Stimulated activated CD4-positive, alpha-beta T cell treated with anti-CD3 and anti-CD28 coated beads, Interleukin-15, amount 100 ng/mL, for 1 hour (primary cell): ENCODE data around the gene ICAM1.
"Not testable (repeated sequence)": the region's sequence is repeated elsewhere in the genome, so short reads cannot be mapped to it uniquely, and the experiment has no call there.

ENCODE experiments used
- DNase-seq, 2 donors: peaks; one replicate each; pipeline ENCODE4 v3.0.0-alpha.2; 2020; ENCODE audit warnings: low read depth in 1 of 2, low spot score in 1 of 2

Gene ICAM1

GRCh38 chr19:10277795-10278589 is 7.1 kb downstream of the ICAM1 start:
- no peak for DNase-seq

DNA sequence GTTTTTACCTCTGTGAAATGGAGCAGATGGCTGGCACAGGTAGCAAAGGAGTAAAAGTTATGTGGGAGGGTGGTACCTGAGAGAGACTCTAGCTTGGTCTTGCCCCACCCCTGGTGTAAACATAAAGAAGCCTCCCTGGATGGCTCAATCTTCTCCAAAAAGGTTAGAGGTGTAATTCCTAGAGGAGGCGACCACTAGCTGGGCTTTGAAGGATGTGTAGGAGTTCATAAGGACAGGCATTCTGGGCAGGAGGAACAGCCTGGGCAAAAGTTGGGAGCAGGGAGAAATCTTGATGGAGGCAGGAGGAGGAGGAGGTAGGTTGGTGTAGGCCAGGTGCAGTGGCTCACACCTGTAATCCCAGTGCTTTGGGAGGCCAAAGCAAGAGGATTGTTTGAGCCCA is 8.0 kb downstream of the ICAM1 start:
- no peak for DNase-seq

- no peak for DNase-seq
Measured at GRCh38 chr19:10279737-10280442, 9.0 kb downstream of the ICAM1 start.

DNA sequence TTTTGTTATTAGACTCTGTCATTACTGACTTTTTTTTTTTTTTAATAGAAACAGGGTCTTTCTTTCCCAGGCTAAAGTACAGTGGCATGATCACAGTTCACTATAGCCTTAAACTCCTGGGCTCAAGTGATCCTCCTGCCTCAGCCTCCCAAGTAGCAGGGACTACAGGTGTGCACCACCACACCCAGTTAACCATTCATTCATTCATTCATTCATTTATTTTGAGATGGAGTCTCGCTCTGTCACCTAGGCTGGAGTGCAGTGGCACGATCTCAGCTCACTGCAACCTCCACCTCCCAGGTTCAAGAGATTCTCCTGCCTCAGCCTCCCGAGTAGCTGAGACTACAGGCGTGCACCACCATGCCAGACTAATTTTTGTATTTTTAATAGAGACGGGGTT is 11.1 kb downstream of the ICAM1 start:
- DNase-seq, result not testable (repeated sequence)

DNA sequence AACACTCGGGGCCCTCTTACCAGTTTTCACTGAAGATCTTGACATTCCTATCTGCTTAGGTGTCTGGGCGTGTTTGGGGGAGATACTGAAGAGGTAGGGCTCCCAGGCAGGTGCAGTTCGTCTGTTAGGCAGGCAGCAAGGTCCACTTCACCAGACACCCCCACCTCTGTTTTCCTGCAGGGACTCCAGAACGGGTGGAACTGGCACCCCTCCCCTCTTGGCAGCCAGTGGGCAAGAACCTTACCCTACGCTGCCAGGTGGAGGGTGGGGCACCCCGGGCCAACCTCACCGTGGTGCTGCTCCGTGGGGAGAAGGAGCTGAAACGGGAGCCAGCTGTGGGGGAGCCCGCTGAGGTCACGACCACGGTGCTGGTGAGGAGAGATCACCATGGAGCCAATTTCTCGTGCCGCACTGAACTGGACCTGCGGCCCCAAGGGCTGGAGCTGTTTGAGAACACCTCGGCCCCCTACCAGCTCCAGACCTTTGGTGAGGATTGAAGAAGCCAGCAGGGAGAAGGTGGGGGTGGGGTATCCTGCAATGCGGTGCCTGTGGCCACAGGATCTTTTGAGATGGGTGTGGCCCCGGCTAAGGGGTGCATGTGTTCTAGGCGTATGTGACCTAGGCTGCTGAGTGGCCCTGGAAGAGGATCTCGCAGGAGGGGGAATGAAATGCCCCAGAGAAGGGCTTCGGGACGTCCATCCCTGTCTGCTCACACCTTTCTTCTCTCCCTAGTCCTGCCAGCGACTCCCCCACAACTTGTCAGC is 12.6 kb downstream of the ICAM1 start:
- no peak for DNase-seq

DNA sequence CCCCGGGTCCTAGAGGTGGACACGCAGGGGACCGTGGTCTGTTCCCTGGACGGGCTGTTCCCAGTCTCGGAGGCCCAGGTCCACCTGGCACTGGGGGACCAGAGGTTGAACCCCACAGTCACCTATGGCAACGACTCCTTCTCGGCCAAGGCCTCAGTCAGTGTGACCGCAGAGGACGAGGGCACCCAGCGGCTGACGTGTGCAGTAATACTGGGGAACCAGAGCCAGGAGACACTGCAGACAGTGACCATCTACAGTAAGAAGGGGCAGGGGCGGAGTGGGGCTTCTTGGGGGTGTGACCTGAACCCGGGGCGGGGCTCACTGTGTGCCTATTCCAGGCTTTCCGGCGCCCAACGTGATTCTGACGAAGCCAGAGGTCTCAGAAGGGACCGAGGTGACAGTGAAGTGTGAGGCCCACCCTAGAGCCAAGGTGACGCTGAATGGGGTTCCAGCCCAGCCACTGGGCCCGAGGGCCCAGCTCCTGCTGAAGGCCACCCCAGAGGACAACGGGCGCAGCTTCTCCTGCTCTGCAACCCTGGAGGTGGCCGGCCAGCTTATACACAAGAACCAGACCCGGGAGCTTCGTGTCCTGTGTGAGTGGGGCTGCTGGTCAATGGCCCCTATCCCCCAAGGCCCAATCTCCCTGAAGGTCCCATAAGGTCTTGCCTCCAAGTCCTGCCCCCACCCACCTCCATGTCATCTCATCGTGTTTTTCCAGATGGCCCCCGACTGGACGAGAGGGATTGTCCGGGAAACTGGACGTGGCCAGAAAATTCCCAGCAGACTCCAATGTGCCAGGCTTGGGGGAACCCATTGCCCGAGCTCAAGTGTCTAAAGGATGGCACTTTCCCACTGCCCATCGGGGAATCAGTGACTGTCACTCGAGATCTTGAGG is 13.4 kb downstream of the ICAM1 start:
- DNase-seq, result no peak

DNA sequence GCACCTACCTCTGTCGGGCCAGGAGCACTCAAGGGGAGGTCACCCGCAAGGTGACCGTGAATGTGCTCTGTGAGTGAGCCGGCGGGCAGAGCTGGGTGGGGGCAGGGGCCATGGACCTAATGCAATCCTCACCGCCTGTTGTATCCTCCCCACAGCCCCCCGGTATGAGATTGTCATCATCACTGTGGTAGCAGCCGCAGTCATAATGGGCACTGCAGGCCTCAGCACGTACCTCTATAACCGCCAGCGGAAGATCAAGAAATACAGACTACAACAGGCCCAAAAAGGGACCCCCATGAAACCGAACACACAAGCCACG is 14.0 kb downstream of the ICAM1 start:
- no peak for DNase-seq

DNA sequence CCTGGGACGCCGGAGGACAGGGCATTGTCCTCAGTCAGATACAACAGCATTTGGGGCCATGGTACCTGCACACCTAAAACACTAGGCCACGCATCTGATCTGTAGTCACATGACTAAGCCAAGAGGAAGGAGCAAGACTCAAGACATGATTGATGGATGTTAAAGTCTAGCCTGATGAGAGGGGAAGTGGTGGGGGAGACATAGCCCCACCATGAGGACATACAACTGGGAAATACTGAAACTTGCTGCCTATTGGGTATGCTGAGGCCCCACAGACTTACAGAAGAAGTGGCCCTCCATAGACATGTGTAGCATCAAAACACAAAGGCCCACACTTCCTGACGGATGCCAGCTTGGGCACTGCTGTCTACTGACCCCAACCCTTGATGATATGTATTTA is 14.5 kb downstream of the ICAM1 start:
- no peak for DNase-seq

- DNase-seq, result no peak
Measured at GRCh38 chr19:10286803-10287737, 16.1 kb downstream of the ICAM1 start, which contains the start of gene ICAM4. Gene ICAM4 (plus strand): TSS chr19:10286955. CDS start chr19:10287013, 58 bp downstream.

- DNase-seq, result no peak
Measured at GRCh38 chr19:10288662-10289166, 17.8 kb downstream of the ICAM1 start.

DNA sequence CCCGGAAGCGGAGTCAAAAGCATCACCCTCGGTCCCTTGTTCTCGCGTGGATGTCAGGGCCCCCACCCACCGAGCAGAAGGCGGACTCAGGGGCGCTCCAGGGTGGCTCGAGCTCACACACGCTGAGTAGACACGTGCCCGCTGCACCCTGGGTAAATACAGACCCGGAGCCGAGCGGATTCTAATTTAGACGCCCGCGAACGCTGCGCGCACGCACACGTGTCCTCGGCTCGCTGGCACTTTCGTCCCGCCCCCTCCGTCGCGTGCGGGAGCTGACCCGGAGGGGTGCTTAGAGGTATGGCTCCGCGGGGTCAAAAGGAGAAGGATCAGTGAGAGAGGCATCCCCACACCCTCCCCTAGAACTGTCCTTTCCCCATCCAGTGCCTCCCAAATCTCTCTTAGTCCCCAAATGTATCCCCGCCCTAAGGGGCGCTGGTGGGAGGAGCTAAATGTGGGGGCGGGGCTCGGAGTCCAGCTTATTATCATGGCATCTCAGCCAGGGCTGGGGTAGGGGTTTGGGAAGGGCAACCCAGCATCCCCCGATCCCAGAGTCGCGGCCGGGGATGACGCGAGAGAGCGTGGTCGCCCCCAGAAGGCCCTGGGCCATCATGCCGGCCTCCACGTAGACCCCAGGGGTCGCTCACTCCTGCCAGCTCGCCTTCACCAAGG is 18.4 kb downstream of the ICAM1 start:
- peak; percentile 23 to 56 for DNase-seq

- DNase-seq, result no peak
Measured at GRCh38 chr19:10289836-10290356, 19.0 kb downstream of the ICAM1 start, which contains the start of gene ICAM5. Gene ICAM5 (plus strand): TSS chr19:10289952. CDS start chr19:10290044, 92 bp downstream.

DNA sequence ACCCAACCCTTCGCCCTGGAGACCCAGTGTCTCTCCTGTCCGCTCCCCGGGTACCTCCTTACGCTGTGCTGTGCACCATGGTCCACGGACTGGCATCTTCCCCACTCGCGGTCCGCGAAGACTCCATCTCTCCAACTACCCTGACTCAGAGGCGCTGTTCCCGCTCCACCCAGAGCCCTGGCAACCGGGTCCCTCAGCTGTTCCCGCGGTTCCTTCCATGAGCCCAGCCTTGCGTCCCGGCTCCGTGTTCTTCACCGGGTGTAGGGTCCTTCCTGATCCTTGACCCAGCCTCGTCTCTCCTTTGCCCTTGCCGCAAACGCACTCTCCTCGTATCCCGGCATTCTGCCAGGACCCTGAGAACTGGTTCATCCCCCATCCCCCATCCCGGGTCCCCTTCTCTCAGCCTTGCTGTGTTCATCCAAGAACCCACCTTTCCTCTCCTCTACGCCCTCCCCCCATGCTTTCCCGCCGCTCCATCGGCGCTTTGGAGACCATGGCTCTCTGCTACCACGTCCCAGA is 19.5 kb downstream of the ICAM1 start:
- DNase-seq, result no peak

DNA sequence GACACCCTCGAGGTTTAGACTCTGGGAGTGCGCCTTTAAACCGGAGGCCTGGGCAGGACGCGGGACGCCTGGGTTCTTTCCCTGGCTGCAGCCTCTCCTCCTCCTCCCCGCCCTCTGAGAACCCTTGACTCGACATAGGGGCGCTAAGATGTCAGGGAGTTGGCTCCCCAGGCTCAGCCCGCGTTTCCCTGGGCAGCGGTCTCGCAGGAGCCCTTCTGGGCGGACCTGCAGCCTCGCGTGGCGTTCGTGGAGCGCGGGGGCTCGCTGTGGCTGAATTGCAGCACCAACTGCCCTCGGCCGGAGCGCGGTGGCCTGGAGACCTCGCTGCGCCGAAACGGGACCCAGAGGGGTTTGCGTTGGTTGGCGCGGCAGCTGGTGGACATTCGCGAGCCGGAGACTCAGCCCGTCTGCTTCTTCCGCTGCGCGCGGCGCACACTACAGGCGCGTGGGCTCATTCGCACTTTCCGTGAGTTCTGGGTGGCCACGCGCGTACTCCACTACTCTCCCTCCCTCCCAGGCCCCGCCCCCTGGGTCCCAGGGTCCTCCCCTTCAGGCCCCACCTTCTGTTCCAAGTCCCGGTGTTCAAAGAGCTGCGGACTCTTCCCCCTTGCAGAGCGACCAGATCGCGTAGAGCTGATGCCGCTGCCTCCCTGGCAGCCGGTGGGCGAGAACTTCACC is 20.1 kb downstream of the ICAM1 start:
- no peak for DNase-seq

DNA sequence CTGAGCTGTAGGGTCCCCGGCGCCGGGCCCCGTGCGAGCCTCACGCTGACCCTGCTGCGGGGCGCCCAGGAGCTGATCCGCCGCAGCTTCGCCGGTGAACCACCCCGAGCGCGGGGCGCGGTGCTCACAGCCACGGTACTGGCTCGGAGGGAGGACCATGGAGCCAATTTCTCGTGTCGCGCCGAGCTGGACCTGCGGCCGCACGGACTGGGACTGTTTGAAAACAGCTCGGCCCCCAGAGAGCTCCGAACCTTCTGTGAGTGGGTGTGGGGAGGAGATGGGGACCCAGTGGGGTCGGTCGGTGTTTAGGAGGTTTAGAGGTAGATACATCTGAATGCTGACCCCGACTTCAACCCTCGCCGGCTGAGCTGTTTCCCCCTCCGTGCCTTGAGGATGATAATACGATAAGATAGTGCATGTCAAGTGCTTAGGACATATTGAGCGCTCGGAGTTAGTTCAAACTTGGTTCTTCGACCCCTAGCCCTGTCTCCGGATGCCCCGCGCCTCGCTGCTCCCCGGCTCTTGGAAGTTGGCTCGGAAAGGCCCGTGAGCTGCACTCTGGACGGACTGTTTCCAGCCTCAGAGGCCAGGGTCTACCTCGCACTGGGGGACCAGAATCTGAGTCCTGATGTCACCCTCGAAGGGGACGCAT is 20.8 kb downstream of the ICAM1 start:
- no peak for DNase-seq

GRCh38 chr19:10292206-10292788 is 21.4 kb downstream of the ICAM1 start:
- DNase-seq, result peak; percentile 41 to 52
